Daoy (cell line): ENCODE data around the gene ERLIN1. TPM values are rescaled to one million over a fixed set of nuclear protein-coding genes. Genes with fewer than 3 reads are reported as not detected.

Source experiments
- DNase-seq: peaks from one replicate; pipeline ENCODE4 v3.0.0-alpha.2; 2015; ENCODE audit warnings: low read depth
- total RNA-seq: library from RNA; depleted of rRNA; stranded (reverse); fragments of >200 nt; shearing (Covaris generic); gene quantifications from 2 replicates; pipeline ENCODE4 v1.2.3, GENCODE V29; 2014; rRNA removed

Gene ERLIN1
- 24.5 and 28.5 TPM in 2 replicates for total RNA-seq

GRCh38 chr10:100185364-100186252, at the start of gene ERLIN1:
Gene ERLIN1 (minus strand): TSS chr10:100186029. CDS start chr10:100185626, 403 bp downstream.
- peak; percentile 95 for DNase-seq

GRCh38 chr10:100232101-100232500, 46.3 kb upstream of the ERLIN1 start:
- no peak for DNase-seq

DNA sequence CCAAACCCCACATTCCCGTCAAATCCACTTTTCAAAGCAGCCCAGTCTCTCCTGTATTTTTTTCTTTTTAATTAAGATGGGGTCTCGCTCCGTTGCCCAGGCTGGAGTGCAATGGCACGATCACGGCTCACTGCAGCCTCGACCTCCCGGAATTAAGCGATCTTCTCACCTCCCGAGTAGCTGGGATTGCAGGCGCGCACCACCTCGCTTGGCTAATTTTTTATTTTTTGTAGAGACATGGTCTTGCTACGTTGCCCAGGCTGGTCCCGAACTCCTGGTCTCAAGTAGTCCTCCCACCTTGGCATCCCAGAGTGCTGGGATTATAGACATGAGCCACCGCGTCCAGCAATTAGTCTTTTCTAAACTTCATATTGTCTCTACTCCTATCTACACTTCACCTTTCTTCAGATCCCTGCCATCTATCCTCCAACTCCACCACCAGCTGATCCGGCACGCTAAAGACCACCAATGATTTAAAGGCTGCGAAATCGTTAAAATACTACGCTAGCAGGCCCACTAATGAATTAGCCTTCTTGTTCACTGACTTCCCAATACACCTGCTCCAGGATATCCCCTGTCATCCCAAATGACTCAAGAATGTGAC, 44.1 kb upstream of the ERLIN1 start:
- DNase-seq: no peak

DNA sequence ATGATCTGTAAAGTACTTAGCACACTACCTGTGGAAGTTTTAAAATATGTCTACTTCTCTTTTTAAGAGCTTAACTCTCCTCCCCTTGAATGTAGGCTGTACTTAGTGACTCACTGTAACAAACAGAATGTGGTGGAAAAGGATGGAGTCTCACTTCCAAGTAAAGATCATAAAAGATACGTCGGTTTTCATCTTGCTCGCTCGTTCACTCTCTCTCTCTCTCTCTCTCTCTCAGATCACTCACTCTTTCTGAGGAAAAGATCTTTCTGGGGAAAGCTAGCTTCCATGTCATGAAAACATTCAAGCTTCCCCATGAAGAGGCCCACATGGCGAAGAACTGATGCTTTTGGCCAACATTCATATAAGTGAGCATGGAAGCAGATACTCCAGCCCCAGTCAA, 38.0 kb upstream of the ERLIN1 start:
- DNase-seq: no peak

DNA sequence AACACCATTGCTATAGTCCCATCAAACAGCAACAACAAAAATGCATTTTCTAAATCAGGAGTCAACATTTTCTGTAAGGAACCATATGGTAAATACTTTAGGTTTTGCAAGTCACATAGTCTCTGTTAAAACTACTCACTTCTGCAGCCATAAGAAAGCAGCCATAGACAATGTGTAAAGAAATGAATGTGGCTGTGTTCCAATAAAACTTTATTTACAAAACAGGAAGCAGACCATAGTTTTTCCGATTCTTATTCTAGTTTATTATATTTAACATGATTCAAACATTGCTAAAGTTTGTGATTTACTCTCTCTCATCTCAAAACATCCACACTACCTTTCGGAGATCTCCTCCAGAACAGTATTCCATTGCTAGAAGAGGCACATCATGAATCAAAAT, 36.7 kb upstream of the ERLIN1 start:
- no peak for DNase-seq

DNA sequence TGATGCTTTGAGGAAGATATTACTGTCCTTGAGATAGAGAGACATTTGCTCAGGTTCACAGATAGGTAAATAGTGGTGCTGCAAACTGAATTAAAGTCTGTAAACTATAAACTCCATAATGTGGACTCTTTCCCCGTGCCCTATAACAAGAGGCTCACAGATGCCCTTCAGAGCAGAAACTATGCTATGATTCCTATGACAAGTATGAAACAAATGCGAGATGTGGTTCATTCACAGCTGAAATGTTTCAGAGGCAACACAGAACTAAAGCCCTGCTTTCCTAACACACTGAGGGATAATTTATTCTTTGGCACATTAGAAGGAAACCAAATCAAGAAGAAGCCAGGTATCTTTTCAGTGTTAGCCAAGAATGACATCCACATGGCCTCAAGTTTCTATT, 30.2 kb upstream of the ERLIN1 start:
- DNase-seq: no peak

GRCh38 chr10:100209303-100209702, 23.5 kb upstream of the ERLIN1 start:
- DNase-seq: no peak

- no peak for DNase-seq
Measured at GRCh38 chr10:100208276-100208675, 22.4 kb upstream of the ERLIN1 start.

GRCh38 chr10:100204370-100204769, 18.5 kb upstream of the ERLIN1 start:
- DNase-seq: no peak

GRCh38 chr10:100201549-100201948, 15.7 kb upstream of the ERLIN1 start:
- DNase-seq: no peak

DNA sequence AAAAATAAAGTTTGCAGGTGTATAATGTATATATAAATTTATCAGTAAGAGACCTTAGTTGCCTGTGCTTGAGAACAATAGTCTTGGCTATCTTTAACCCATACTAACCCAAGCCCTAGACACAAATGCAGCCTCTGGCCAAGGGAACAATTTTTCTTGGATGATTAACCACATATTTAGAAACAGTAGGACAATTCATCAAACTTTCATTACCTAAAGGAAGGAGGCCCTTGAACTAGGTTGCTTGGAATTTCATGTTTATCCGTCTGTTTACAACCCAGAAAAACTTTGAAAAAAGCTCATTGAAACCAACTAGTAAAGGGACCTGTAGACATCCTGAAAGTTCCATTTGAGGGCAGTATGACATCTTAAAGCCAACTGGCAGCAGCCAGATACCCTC, 8.9 kb upstream of the ERLIN1 start:
- DNase-seq: no peak

DNA sequence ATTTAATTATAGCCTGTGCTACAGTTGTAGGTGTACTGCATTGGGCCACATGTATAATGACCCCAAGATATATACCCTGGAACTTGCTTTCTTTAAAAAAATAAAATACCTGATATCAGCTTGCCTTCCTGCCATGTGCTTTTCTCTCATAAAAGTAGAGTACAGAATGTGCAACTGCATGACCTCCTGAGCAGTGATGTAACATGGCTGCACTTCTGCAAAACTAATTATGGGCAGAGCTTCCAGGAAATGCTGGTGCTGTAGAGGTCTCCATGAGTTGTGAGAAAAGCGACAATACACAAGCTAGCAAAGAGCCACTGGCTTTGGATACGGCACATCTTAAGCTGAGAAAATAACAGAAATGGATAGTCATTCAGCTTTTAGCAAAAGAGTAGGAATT, 6.5 kb upstream of the ERLIN1 start:
- no peak for DNase-seq

- DNase-seq: peak; percentile 46
Measured at GRCh38 chr10:100186253-100187212, 704 bp upstream of the ERLIN1 start.

DNA sequence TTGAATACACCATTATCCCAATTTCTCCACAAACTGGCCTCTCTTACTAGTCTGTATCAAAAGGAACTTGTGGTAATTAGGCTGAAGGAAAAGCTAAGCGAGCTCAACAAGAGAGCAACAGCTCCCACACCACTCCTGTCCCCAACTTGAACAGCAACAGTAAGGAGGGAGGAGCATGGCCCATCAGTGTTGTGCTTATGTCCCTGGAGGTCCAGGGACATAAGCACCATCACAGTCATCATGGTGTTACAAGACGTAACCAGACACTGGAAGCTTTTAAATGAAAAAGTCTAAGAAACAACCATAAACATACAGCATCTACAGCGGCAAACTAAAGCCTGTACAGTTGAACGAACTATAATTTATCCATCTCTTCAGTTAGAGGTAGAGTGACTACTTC, 989 bp downstream of the ERLIN1 start:
- peak; percentile 4 for DNase-seq

GRCh38 chr10:100184426-100184825, 1.4 kb downstream of the ERLIN1 start:
- DNase-seq: no peak

- DNase-seq: no peak
Measured at GRCh38 chr10:100183481-100183880, 2.3 kb downstream of the ERLIN1 start.

DNA sequence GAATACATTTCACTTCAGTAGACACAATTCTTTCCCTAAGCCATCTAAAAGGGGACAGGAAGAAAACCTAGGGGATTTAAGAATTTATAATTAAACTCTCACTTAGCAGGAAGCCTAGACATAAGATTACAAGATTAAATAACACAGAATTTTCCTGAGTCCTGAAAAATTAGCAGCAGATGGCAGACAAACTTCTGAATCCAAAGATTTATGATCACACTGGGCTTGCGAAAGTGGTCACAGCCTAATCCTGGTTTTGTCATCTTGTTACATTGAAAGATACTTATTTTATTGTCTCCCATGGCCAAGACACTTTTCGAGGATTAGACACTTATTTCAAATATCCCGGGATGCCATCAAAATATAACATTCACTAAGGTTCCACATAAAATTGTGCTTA, 2.9 kb downstream of the ERLIN1 start:
- DNase-seq: no peak

DNA sequence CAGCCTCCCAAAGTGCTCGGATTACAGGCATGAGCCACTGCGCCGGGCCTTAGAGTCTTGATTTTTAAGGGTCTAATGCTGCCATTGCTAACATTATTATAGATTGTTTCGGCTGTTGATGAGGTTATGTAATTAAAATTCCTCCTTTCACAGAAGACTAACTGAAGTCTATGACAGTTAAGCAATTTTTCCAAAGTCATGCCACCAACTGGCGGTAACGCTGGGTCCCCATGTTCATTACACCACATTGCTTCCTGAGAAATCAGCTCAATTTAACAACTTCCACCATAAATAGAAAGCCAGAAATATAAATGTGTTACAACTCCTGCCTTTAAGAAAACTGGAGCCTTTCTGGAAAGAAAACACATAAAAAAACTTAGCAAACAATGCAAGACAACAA, 3.5 kb downstream of the ERLIN1 start:
- no peak for DNase-seq

DNA sequence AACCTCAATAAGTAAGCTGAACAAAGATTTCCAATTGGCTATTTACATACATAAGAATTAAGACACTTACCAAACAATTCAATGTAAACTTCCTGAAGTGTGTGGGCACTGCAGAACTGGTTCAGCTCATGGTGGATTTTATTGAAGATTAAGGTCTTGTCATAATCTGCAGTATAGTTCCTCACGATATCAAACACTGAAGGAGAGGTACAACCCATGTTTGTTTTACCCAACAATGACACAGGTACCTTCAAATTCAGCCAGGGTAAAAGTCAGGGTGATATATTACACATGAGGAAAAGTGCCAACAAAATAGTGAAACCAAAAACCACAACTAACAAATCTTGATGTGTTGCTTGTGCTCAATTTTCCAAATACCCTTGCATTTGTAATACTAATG, 10.0 kb downstream of the ERLIN1 start:
- DNase-seq: no peak

DNA sequence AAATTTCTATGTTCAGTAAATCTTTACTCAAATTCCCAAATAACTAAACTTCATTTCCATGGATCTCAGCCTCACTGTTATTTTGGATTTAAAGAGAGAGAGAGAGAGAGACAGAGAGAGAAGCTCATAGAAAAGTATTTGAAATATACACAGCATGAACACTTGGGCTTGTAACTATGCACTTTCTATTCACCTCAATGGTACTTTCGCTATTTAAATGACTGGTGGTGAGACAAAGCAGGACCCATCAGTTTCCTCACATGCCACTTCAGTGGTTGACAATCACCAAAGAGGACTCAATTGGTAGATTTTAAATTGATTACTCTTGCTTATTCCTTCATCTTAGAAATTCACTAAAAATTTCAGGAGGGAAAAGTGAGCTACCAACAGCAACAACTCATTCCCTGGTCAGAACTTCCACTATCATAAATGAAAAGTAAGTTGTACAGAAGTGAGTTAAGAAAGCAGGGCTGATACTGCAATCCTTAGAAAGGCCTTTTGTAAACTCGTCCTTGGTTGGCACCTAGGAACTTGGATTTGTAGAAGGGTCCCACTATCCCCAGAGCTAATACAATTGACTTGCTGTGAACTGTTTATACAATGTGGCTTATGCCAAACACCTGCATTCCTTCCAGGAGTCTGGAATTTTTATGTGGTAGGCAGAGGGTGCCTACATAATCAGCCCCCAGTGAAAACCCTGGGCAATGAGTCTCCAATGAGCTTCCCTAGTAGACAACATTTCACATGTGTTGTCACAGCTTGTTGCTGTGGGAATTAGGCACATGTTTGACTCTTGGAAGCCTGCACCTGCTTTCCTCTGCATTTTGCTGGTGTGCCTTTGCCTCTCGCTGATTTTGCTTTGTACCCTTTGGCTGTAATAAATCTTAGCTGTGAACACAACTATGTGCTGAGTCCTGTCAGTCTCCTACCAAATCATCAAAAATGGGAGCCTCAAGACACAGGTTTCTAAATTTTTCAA, 10.8 kb downstream of the ERLIN1 start:
- no peak for DNase-seq

- DNase-seq: no peak
Measured at GRCh38 chr10:100173035-100173434, 12.8 kb downstream of the ERLIN1 start.
